ENCODE results near the gene TCAF1. TPM values are rescaled to one million over a fixed set of nuclear protein-coding genes. Genes with fewer than 3 reads are reported as not detected.

The TCAF1 gene
- total RNA-seq, 1 donor from 2014 or later = 64.5 TPM

Other genes starting within 250 kb of the TCAF1 start
- 0.60 TPM for gene CTAGE6, start 144.5 kb downstream of the TCAF1 start, total RNA-seq
- gene OR2F2, start 33.1 kb upstream of the TCAF1 start, total RNA-seq = not detected
- gene OR2F1, start 52.7 kb upstream of the TCAF1 start, total RNA-seq = not detected
- not detected for gene OR6B1, start 98.1 kb upstream of the TCAF1 start, total RNA-seq
- gene OR2A5, start 146.8 kb upstream of the TCAF1 start, total RNA-seq = not detected
- gene OR2A25, start 167.6 kb upstream of the TCAF1 start, total RNA-seq = not detected
- gene OR2A12, start 184.1 kb upstream of the TCAF1 start, total RNA-seq = not detected
- gene OR2A2, start 207.4 kb upstream of the TCAF1 start, total RNA-seq = not detected
- not detected for gene OR2A14, start 221.0 kb upstream of the TCAF1 start, total RNA-seq

All from mucosa of gallbladder (tissue), 1 donor.